Activated CD4-positive, alpha-beta T cell treated with anti-CD3 and anti-CD28 coated beads, Interleukin-2, amount 10 ng/mL, durations not matched to agents 7 days and 5 days (primary cell): ENCODE measurements around the gene CEACAM5. TPM values are rescaled to one million over a fixed set of nuclear protein-coding genes. Genes with fewer than 3 reads are reported as not detected.
"Not testable (repeated sequence)": the region's sequence is repeated elsewhere in the genome, so short reads cannot be mapped to it uniquely, and the experiment has no call there.

Experiments used
- CTCF ChIA-PET: fragments of 350-600 bp; sonication (Branson Sonifier 250); formaldehyde crosslinking; loops from one replicate; lab custom pipeline; 2021; ENCODE audit warnings: antibody characterized with exemption; lab: Charles Lee
- POLR2A ChIA-PET: fragments of 350-600 bp; sonication (Branson Sonifier 250); formaldehyde crosslinking; loops from one replicate; lab custom pipeline; 2021; ENCODE audit warnings: antibody characterized with exemption; lab: Charles Lee
- DNase-seq: peaks from one replicate; pipeline ENCODE4 v3.0.0-alpha.2; 2020
- H3K27ac Mint-ChIP-seq: one replicate; pipeline ENCODE4 v1.8.0; 2021; ENCODE audit warnings: mild to moderate bottlenecking, moderate library complexity, mixed read lengths
- H3K27me3 Mint-ChIP-seq: one replicate; pipeline ENCODE4 v1.8.0; 2021; ENCODE audit warnings: mixed read lengths
- H3K36me3 Mint-ChIP-seq: one replicate; pipeline ENCODE4 v1.8.0; 2021; ENCODE audit warnings: low read depth, mixed read lengths
- H3K4me1 Mint-ChIP-seq: one replicate; pipeline ENCODE4 v1.8.0; 2021; ENCODE audit warnings: mixed read lengths
- H3K4me3 Mint-ChIP-seq: one replicate; pipeline ENCODE4 v1.8.0; 2021; ENCODE audit warnings: mild to moderate bottlenecking, moderate library complexity, mixed read lengths
- H3K9me3 Mint-ChIP-seq: one replicate; pipeline ENCODE4 v1.8.0; 2021; ENCODE audit warnings: mixed read lengths
- total RNA-seq, 2 experiments: library from RNA; stranded (reverse); gene quantifications; one replicate each; pipeline ENCODE4 v1.2.3, GENCODE V29; 2021

CEACAM5 gene
- total RNA-seq, 2 experiments from 2014 or later = not detected

DNA sequence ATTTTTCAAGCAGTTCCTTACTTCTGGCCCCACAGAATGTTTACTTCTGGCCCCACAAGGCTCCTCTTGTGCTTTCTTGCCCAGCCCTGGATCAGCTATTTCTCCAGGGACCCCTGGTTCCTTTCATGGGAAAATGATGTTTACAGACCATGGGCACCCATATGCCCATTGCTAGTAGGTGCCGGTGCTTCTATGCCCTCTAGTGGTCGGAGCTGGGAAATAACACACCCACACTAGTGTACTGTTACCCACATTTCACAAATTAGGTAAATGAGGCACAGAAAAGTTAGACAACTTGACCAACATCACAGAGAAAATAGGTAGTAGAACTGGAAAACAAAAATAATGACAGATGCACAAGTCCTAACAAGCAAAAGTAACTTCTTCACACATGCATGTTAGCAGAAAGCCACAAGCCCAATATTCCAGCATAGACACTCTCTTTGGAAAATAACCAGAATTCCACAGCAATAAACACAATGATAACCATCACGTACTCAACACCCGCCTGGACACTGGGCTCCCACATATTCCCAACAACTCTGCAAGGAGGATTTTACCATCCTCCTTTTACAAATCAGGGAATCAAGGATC is 45.6 kb downstream of the CEACAM5 start:
- Mint-ChIP-seq H3K4me3 (no peak overlapping the region), H3K36me3 (no peaks in the 10 kb centered on the region), H3K27ac (no peak overlapping the region), H3K27me3 (peaks cover 36% of the 10 kb centered on the region), H3K9me3 (no peaks in the 10 kb centered on the region), H3K4me1 (peaks cover 3% of the 10 kb centered on the region)
- POLR2A ChIA-PET = no interaction called here
- DNase-seq = peak; percentile 77
- CTCF ChIA-PET = interaction anchor here (0.8 to 2.6 kb wide), 14 partner anchors 9 to 152 kb away, joined by 3 to 22 read pairs (median 5); no protein-coding TSS in a partner anchor

DNA sequence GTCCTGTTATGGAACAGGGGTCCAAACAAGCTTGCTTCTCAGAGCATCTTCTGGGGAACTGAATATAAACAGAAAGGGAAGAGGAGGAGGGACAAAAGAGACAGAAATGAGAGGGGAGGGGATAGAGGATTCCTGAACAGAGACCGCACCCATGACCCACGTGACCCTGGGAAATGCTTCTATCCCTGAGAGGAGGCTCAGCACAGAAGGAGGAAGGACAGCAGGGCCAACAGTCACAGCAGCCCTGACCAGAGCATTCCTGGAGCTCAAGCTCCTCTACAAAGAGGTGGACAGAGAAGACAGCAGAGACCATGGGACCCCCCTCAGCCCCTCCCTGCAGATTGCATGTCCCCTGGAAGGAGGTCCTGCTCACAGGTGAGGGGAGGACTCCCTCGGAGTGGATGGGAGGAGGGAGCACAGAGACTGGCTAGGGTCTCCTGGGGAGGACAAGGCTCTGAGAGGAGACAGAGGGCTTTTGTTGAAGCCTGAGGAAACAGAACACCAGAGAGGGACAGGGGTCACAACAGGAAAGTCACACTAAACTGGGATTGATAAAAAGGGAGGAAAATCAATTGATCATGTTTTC is 47.0 kb downstream of the CEACAM5 start, which contains the start of gene CEACAM6:
TSS of gene CEACAM6 (plus strand) at position 203 of the 586 bp plus-strand sequence. CDS start at position 312, 109 bp downstream.
- peaks cover 48% of the 10 kb centered on the region for H3K27me3 Mint-ChIP-seq
- no peak within 1 kb of the TSS for H3K4me3 Mint-ChIP-seq
- no peak within 1 kb of the TSS for H3K27ac Mint-ChIP-seq
- POLR2A ChIA-PET = no interaction called here
- H3K36me3 Mint-ChIP-seq = no peaks in the 10 kb centered on the region
- CTCF ChIA-PET = interaction anchor here (0.5 kb wide), 2 partner anchors 17 to 1758 kb away, joined by 3 to 5 read pairs; no protein-coding TSS in a partner anchor
- DNase-seq = no peak
- H3K4me1 Mint-ChIP-seq = peaks cover 3% of the 10 kb centered on the region
- H3K9me3 Mint-ChIP-seq = no peaks in the 10 kb centered on the region

DNA sequence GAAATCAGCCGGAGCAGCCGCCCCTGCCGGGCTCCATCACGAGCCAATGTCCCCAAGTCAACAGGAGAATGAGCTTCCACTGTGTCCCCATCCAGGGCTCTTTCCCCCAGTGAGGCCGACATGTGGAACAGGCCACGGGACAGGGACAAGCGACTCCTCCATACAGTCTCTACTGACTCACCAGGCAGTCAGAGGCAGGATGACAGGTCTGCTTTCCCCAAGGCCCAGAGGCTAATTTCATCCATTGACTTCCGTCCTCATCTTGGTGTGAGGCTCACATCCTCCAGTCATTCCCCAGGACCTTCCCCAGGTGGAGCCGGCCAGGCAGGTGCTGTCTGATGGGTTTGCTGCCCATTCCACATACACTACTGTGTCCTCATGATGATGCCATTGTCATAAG is 50.4 kb downstream of the CEACAM5 start:
- H3K36me3 Mint-ChIP-seq = no peaks in the 10 kb centered on the region
- H3K4me3 Mint-ChIP-seq = no peak overlapping the region
- ChIA-PET POLR2A (no interaction called here), CTCF (no interaction called here)
- H3K27ac Mint-ChIP-seq = no peak overlapping the region
- H3K27me3 Mint-ChIP-seq = peaks cover 59% of the 10 kb centered on the region
- peaks cover under 1% of the 10 kb centered on the region for H3K4me1 Mint-ChIP-seq
- H3K9me3 Mint-ChIP-seq = no peaks in the 10 kb centered on the region
- DNase-seq = no peak

DNA sequence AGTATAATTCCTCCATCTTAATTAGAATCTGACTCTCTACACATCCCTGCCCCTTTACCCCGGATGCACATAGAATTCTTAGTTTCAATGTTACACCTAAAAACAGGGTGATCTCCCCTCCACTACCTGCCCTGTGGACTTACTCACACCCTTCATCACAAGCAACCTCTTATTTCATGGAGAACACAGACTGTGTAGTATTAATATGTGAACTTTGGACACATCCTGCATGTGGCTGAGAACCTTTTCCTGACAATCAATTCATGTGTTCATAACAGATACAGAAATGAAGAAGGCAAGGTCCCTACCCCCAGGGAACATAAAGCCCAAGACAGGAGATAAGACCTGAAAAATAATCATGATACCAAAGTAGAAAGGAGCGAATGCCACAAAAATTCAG is 58.7 kb downstream of the CEACAM5 start:
- H3K27me3 Mint-ChIP-seq = peaks cover 60% of the 10 kb centered on the region
- no peaks in the 10 kb centered on the region for H3K9me3 Mint-ChIP-seq
- no peaks in the 10 kb centered on the region for H3K36me3 Mint-ChIP-seq
- DNase-seq = no peak
- ChIA-PET POLR2A (no interaction called here), CTCF (no interaction called here)
- H3K4me1 Mint-ChIP-seq = peaks cover under 1% of the 10 kb centered on the region
- H3K27ac Mint-ChIP-seq = no peak overlapping the region
- no peak overlapping the region for H3K4me3 Mint-ChIP-seq

DNA sequence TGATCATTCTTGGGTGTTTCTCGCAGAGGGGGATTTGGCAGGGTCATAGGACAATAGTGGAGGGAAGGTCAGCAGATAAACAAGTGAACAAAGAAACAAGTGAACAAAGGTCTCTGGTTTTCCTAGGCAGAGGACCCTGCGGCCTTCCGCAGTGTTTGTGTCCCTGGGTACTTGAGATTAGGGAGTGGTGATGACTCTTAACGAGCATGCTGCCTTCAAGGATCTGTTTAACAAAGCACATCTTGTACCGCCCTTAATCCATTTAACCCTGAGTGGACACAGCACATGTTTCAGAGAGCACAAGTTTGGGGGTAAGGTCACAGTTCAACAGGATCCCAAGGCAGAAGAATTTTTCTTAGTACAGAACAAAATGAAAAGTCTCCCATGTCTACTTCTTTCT is 59.7 kb downstream of the CEACAM5 start:
- H3K27me3 Mint-ChIP-seq = peaks cover 59% of the 10 kb centered on the region
- POLR2A ChIA-PET, H3K27ac Mint-ChIP-seq, H3K4me1 Mint-ChIP-seq, CTCF ChIA-PET, DNase-seq, H3K4me3 Mint-ChIP-seq, H3K9me3 Mint-ChIP-seq, H3K36me3 Mint-ChIP-seq: not testable (repeated sequence)

DNA sequence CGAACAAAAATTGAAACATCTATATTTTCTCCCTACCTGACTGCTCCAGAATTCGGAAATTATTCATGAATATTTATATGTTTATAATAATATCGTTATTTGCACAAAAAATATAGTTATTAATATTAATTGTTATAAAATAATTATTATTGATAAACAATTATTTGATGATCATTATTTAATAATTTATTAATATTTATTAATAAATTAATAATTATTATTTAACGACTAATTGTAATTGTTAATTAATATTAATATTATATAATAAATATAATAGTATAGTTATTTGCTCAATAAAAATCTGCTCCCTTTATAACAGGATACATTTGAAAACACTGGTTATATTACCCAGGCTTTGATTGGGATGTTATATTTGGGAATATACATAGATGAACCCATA is 61.2 kb downstream of the CEACAM5 start:
- H3K36me3 Mint-ChIP-seq = no peaks in the 10 kb centered on the region
- CTCF ChIA-PET = interaction anchor here (1.0 to 1.2 kb wide), 3 partner anchors 9 to 17 kb away, joined by 3 read pairs; no protein-coding TSS in a partner anchor
- H3K9me3 Mint-ChIP-seq = no peaks in the 10 kb centered on the region
- no peak overlapping the region for H3K4me3 Mint-ChIP-seq
- DNase-seq = no peak
- POLR2A ChIA-PET = no interaction called here
- H3K4me1 Mint-ChIP-seq = peaks cover 23% of the 10 kb centered on the region
- no peak overlapping the region for H3K27ac Mint-ChIP-seq
- peaks cover 58% of the 10 kb centered on the region for H3K27me3 Mint-ChIP-seq

DNA sequence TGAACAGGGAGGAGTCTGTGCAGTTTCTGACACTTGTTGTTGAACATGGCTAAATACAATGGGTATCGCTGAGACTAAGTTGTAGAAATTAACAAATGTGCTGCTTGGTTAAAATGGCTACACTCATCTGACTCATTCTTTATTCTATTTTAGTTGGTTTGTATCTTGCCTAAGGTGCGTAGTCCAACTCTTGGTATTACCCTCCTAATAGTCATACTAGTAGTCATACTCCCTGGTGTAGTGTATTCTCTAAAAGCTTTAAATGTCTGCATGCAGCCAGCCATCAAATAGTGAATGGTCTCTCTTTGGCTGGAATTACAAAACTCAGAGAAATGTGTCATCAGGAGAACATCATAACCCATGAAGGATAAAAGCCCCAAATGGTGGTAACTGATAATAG is 63.0 kb downstream of the CEACAM5 start:
- Mint-ChIP-seq H3K4me1 (peaks cover 34% of the 10 kb centered on the region), H3K36me3 (no peaks in the 10 kb centered on the region), H3K4me3 (no peak overlapping the region), H3K27ac (no peak overlapping the region), H3K9me3 (no peaks in the 10 kb centered on the region), H3K27me3 (peaks cover 57% of the 10 kb centered on the region)
- no peak for DNase-seq
- ChIA-PET CTCF (interaction anchor here (1.3 to 1.5 kb wide), 2 partner anchors 18 to 21 kb away, joined by 4 to 5 read pairs; no protein-coding TSS in a partner anchor), POLR2A (no interaction called here)

DNA sequence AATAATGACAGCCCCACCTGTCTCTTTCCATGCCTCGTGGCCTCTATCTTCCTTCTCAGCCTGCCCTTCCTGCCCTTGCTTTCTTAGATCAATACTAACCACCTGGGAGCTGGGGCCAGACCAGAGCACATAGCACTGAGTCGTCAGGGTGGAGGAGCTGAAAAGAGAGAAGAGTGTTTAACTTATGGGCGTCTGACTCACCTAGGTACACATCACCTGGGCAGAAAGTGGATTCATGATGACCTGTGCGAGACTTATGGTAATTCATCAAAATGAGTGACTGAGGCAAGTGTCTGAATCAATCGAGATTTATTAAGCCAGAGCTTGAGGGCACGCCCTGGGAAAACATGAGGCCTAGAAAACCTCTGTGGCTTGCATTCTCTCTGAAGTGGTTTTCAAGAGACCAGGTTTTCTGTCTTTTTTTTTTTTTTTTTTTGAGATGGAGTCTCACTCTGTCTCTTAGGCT is 66.1 kb downstream of the CEACAM5 start:
- H3K27ac Mint-ChIP-seq = peak overlapping the region; percentile 43
- peaks cover 77% of the 10 kb centered on the region for H3K27me3 Mint-ChIP-seq
- no peaks in the 10 kb centered on the region for H3K9me3 Mint-ChIP-seq
- CTCF ChIA-PET = interaction anchor here (1.7 kb wide), 1 partner anchor 21 kb away, joined by 8 read pairs; no protein-coding TSS in a partner anchor
- DNase-seq = peak; percentile 73
- H3K36me3 Mint-ChIP-seq = no peaks in the 10 kb centered on the region
- H3K4me1 Mint-ChIP-seq = peaks cover 34% of the 10 kb centered on the region
- H3K4me3 Mint-ChIP-seq = peak overlapping the region; percentile 25
- POLR2A ChIA-PET = no interaction called here

DNA sequence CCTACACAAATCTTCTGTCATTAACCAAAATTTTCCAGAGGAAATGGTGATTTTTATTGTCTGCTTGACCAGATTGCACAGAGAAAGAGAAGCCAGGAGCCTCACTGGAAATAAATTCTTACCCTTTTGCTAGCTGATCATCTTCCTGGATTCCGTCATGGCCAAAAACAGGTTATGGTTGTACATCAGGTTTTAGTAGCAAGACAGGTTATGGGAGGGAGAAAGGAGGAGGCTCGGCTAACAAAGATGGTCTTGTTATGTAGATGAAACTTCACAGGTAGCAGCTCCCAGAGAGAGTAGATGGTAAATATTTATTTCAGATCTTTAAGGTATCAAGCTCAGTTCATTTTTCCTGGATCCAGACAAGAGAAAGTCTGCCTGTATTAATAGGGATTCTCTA is 68.3 kb downstream of the CEACAM5 start:
- Mint-ChIP-seq H3K36me3 (no peaks in the 10 kb centered on the region), H3K9me3 (no peaks in the 10 kb centered on the region), H3K27me3 (peaks cover 80% of the 10 kb centered on the region), H3K27ac (no peak overlapping the region), H3K4me1 (peaks cover 34% of the 10 kb centered on the region), H3K4me3 (no peak overlapping the region)
- DNase-seq = no peak
- POLR2A ChIA-PET = no interaction called here
- CTCF ChIA-PET = interaction anchor here (0.9 to 1.7 kb wide), 2 partner anchors 15 to 23 kb away, joined by 5 read pairs; no protein-coding TSS in a partner anchor

Other genes starting within 250 kb of the CEACAM5 start
- 10 to 100 TPM; 72.0 to 78.3 TPM for gene CEACAM21, start 132.5 kb upstream of the CEACAM5 start, total RNA-seq
- gene CEACAM4, start 81.6 kb upstream of the CEACAM5 start, total RNA-seq = not detected
- gene CEACAM7, start 20.4 kb upstream of the CEACAM5 start, total RNA-seq = not detected
- not detected for gene CEACAM6, start 46.9 kb downstream of the CEACAM5 start, total RNA-seq
- not detected for gene CEACAM3, start 88.0 kb downstream of the CEACAM5 start, total RNA-seq
- gene LYPD4, start 136.1 kb downstream of the CEACAM5 start, total RNA-seq = not detected
- not detected for gene DMRTC2, start 136.4 kb downstream of the CEACAM5 start, total RNA-seq
- gene RPS19, start 151.6 kb downstream of the CEACAM5 start, total RNA-seq = 1,000 to 10,000 TPM; 2,679 to 3,011 TPM
- 1 to 10 TPM; 2.9 to 4.7 TPM for gene CD79A, start 168.7 kb downstream of the CEACAM5 start, total RNA-seq
- 100 to 1,000 TPM; 663 to 761 TPM for gene ARHGEF1, start 174.6 kb downstream of the CEACAM5 start, total RNA-seq
- gene ERFL, start 219.8 kb downstream of the CEACAM5 start, total RNA-seq = 1 to 10 TPM; 1.5 to 1.6 TPM